ENCODE measurements around the gene ARHGAP24. TPM values are rescaled to one million over a fixed set of nuclear protein-coding genes. Genes with fewer than 3 reads are reported as not detected.

ARHGAP24 gene
- total RNA-seq, 1 experiment from 2014 or later = 65.1 TPM

GRCh38 chr4:85759388-85759787, 284.4 kb downstream of the ARHGAP24 start:
- Histone ChIP-seq H3K4me2 (ENCODE audit: low read depth, low read length, poor library complexity, severe bottlenecking) (no peak overlapping the region), H3K79me2 (ENCODE audit: low read length) (0 out of 2 replicates have a peak, but pooled peaks cover 4% of the 10 kb centered on the region), H3K36me3 (ENCODE audit: insufficient read depth, low read length) (no peaks in the 10 kb centered on the region), H4K20me1 (ENCODE audit: insufficient read depth, low read depth, low read length) (no peaks in the 10 kb centered on the region), H3K9ac (ENCODE audit: low read length) (no peak overlapping the region), H3K9me3 (ENCODE audit: low read length) (no peaks in the 10 kb centered on the region), H3K4me3 (ENCODE audit: low read length) (no peak overlapping the region), H3K9me2 (replicated peaks; ENCODE audit: insufficient read depth, low read length) (no peaks in the 10 kb centered on the region), H3K4me1 (ENCODE audit: low read length) (no peaks in the 10 kb centered on the region), H3K27me3 (ENCODE audit: low read length) (no peaks in the 10 kb centered on the region), H2AFZ (ENCODE audit: low read length) (no peak overlapping the region), H3K27ac (ENCODE audit: low read length) (no peak overlapping the region)
- no peak for DNase-seq

- Histone ChIP-seq H3K4me1 (ENCODE audit: low read length) (no peaks in the 10 kb centered on the region), H3K9me2 (replicated peaks; ENCODE audit: insufficient read depth, low read length) (no peaks in the 10 kb centered on the region), H2AFZ (ENCODE audit: low read length) (no peak overlapping the region), H3K36me3 (ENCODE audit: insufficient read depth, low read length) (no peaks in the 10 kb centered on the region), H3K27ac (ENCODE audit: low read length) (no peak overlapping the region), H3K9ac (ENCODE audit: low read length) (no peak overlapping the region), H3K9me3 (ENCODE audit: low read length) (no peaks in the 10 kb centered on the region), H4K20me1 (ENCODE audit: insufficient read depth, low read depth, low read length) (no peaks in the 10 kb centered on the region), H3K79me2 (ENCODE audit: low read length) (0 out of 2 replicates have a peak, but pooled peaks cover 4% of the 10 kb centered on the region), H3K4me3 (ENCODE audit: low read length) (no peak overlapping the region), H3K27me3 (ENCODE audit: low read length) (no peaks in the 10 kb centered on the region), H3K4me2 (ENCODE audit: low read depth, low read length, poor library complexity, severe bottlenecking) (no peak overlapping the region)
- no peak for DNase-seq
Observed at GRCh38 chr4:85760511-85760910, 285.6 kb downstream of the ARHGAP24 start.

GRCh38 chr4:85761803-85762528, 287.0 kb downstream of the ARHGAP24 start:
- H3K9me2 ChIP-seq (replicated peaks; ENCODE audit: insufficient read depth, low read length) = no peaks in the 10 kb centered on the region
- H3K4me3 ChIP-seq (ENCODE audit: low read length) = no peak overlapping the region
- no peak overlapping the region for H3K4me2 ChIP-seq (ENCODE audit: low read depth, low read length, poor library complexity, severe bottlenecking)
- H3K36me3 ChIP-seq (ENCODE audit: insufficient read depth, low read length) = no peaks in the 10 kb centered on the region
- no peak overlapping the region for H3K9ac ChIP-seq (ENCODE audit: low read length)
- no peaks in the 10 kb centered on the region for H3K4me1 ChIP-seq (ENCODE audit: low read length)
- 0 out of 2 replicates have a peak, but pooled peaks cover 7% of the 10 kb centered on the region for H3K79me2 ChIP-seq (ENCODE audit: low read length)
- no peak overlapping the region for H2AFZ ChIP-seq (ENCODE audit: low read length)
- no peak for DNase-seq
- no peak overlapping the region for H3K27ac ChIP-seq (ENCODE audit: low read length)
- no peaks in the 10 kb centered on the region for H3K9me3 ChIP-seq (ENCODE audit: low read length)
- no peaks in the 10 kb centered on the region for H4K20me1 ChIP-seq (ENCODE audit: insufficient read depth, low read depth, low read length)
- no peaks in the 10 kb centered on the region for H3K27me3 ChIP-seq (ENCODE audit: low read length)

GRCh38 chr4:85762529-85762871, 287.6 kb downstream of the ARHGAP24 start:
- H3K9ac ChIP-seq (ENCODE audit: low read length) = no peak overlapping the region
- DNase-seq = no peak

GRCh38 chr4:85763202-85763601, 288.3 kb downstream of the ARHGAP24 start:
- Histone ChIP-seq H3K27me3 (ENCODE audit: low read length) (no peaks in the 10 kb centered on the region), H4K20me1 (ENCODE audit: insufficient read depth, low read depth, low read length) (no peaks in the 10 kb centered on the region), H3K79me2 (ENCODE audit: low read length) (0 out of 2 replicates have a peak, but pooled peaks cover 7% of the 10 kb centered on the region), H3K4me3 (ENCODE audit: low read length) (no peak overlapping the region), H3K27ac (ENCODE audit: low read length) (no peak overlapping the region), H3K4me1 (ENCODE audit: low read length) (no peaks in the 10 kb centered on the region), H3K9me2 (replicated peaks; ENCODE audit: insufficient read depth, low read length) (no peaks in the 10 kb centered on the region), H3K9me3 (ENCODE audit: low read length) (no peaks in the 10 kb centered on the region), H2AFZ (ENCODE audit: low read length) (no peak overlapping the region), H3K36me3 (ENCODE audit: insufficient read depth, low read length) (no peaks in the 10 kb centered on the region), H3K9ac (ENCODE audit: low read length) (no peak overlapping the region), H3K4me2 (ENCODE audit: low read depth, low read length, poor library complexity, severe bottlenecking) (no peak overlapping the region)
- no peak for DNase-seq

More at GRCh38 chr4:85762529-85762871, 287.6 kb downstream of the ARHGAP24 start:
- no peaks in the 10 kb centered on the region for H3K9me3 ChIP-seq (ENCODE audit: low read length)
- H3K79me2 ChIP-seq (ENCODE audit: low read length) = 0 out of 2 replicates have a peak, but pooled peaks cover 7% of the 10 kb centered on the region
- H3K27ac ChIP-seq (ENCODE audit: low read length) = no peak overlapping the region
- no peaks in the 10 kb centered on the region for H3K36me3 ChIP-seq (ENCODE audit: insufficient read depth, low read length)
- no peaks in the 10 kb centered on the region for H3K4me1 ChIP-seq (ENCODE audit: low read length)
- no peak overlapping the region for H3K4me3 ChIP-seq (ENCODE audit: low read length)
- no peaks in the 10 kb centered on the region for H3K9me2 ChIP-seq (replicated peaks; ENCODE audit: insufficient read depth, low read length)
- H2AFZ ChIP-seq (ENCODE audit: low read length) = no peak overlapping the region
- no peaks in the 10 kb centered on the region for H3K27me3 ChIP-seq (ENCODE audit: low read length)
- H3K4me2 ChIP-seq (ENCODE audit: low read depth, low read length, poor library complexity, severe bottlenecking) = no peak overlapping the region
- H4K20me1 ChIP-seq (ENCODE audit: insufficient read depth, low read depth, low read length) = no peaks in the 10 kb centered on the region

GRCh38 chr4:85767649-85768048, 292.7 kb downstream of the ARHGAP24 start:
- no peak overlapping the region for H2AFZ ChIP-seq (ENCODE audit: low read length)
- no peak overlapping the region for H3K9ac ChIP-seq (ENCODE audit: low read length)
- no peaks in the 10 kb centered on the region for H4K20me1 ChIP-seq (ENCODE audit: insufficient read depth, low read depth, low read length)
- H3K9me2 ChIP-seq (replicated peaks; ENCODE audit: insufficient read depth, low read length) = no peaks in the 10 kb centered on the region
- H3K4me2 ChIP-seq (ENCODE audit: low read depth, low read length, poor library complexity, severe bottlenecking) = no peak overlapping the region
- H3K9me3 ChIP-seq (ENCODE audit: low read length) = no peaks in the 10 kb centered on the region
- H3K27me3 ChIP-seq (ENCODE audit: low read length) = no peaks in the 10 kb centered on the region
- no peak overlapping the region for H3K4me3 ChIP-seq (ENCODE audit: low read length)
- DNase-seq = no peak
- H3K36me3 ChIP-seq (ENCODE audit: insufficient read depth, low read length) = no peaks in the 10 kb centered on the region
- H3K4me1 ChIP-seq (ENCODE audit: low read length) = no peaks in the 10 kb centered on the region
- 0 out of 2 replicates have a peak, but pooled peaks cover 3% of the 10 kb centered on the region for H3K79me2 ChIP-seq (ENCODE audit: low read length)
- H3K27ac ChIP-seq (ENCODE audit: low read length) = no peak overlapping the region

- Histone ChIP-seq H3K4me3 (ENCODE audit: low read length) (no peak overlapping the region), H3K36me3 (ENCODE audit: insufficient read depth, low read length) (no peaks in the 10 kb centered on the region), H2AFZ (ENCODE audit: low read length) (no peak overlapping the region), H3K9ac (ENCODE audit: low read length) (no peak overlapping the region), H3K9me3 (ENCODE audit: low read length) (no peaks in the 10 kb centered on the region), H3K27ac (ENCODE audit: low read length) (no peak overlapping the region), H3K4me1 (ENCODE audit: low read length) (no peaks in the 10 kb centered on the region), H4K20me1 (ENCODE audit: insufficient read depth, low read depth, low read length) (no peaks in the 10 kb centered on the region), H3K9me2 (replicated peaks; ENCODE audit: insufficient read depth, low read length) (no peaks in the 10 kb centered on the region), H3K27me3 (ENCODE audit: low read length) (no peaks in the 10 kb centered on the region), H3K4me2 (ENCODE audit: low read depth, low read length, poor library complexity, severe bottlenecking) (no peak overlapping the region), H3K79me2 (ENCODE audit: low read length) (0 out of 2 replicates have a peak, but pooled peaks cover 8% of the 10 kb centered on the region)
- DNase-seq = no peak
Observed at GRCh38 chr4:85769009-85769408, 294.1 kb downstream of the ARHGAP24 start.

GRCh38 chr4:85772470-85772869, 297.5 kb downstream of the ARHGAP24 start:
- no peak overlapping the region for H3K9ac ChIP-seq (ENCODE audit: low read length)
- H3K4me3 ChIP-seq (ENCODE audit: low read length) = no peak overlapping the region
- no peak for DNase-seq
- H3K9me3 ChIP-seq (ENCODE audit: low read length) = no peaks in the 10 kb centered on the region
- H3K27me3 ChIP-seq (ENCODE audit: low read length) = no peaks in the 10 kb centered on the region
- H4K20me1 ChIP-seq (ENCODE audit: insufficient read depth, low read depth, low read length) = no peaks in the 10 kb centered on the region
- no peak overlapping the region for H3K27ac ChIP-seq (ENCODE audit: low read length)
- H3K4me1 ChIP-seq (ENCODE audit: low read length) = peaks cover 12% of the 10 kb centered on the region
- H3K4me2 ChIP-seq (ENCODE audit: low read depth, low read length, poor library complexity, severe bottlenecking) = no peak overlapping the region
- H3K9me2 ChIP-seq (replicated peaks; ENCODE audit: insufficient read depth, low read length) = no peaks in the 10 kb centered on the region
- no peaks in the 10 kb centered on the region for H3K36me3 ChIP-seq (ENCODE audit: insufficient read depth, low read length)
- peaks cover 11% of the 10 kb centered on the region; the same call in 1 of the 2 replicates for H3K79me2 ChIP-seq (ENCODE audit: low read length)
- H2AFZ ChIP-seq (ENCODE audit: low read length) = no peak overlapping the region

Data from Karpas-422 (cell line).